Panc1 (cell line): ENCODE measurements around the gene DCHS1. TPM values are rescaled to one million over a fixed set of nuclear protein-coding genes. Genes with fewer than 3 reads are reported as not detected.

Experiments used
- ATAC-seq: fragments of 200-7000 bp; cut with Tn5 transposase; 2 replicates; pipeline ENCODE4 v1.9.1; 2020; ENCODE audit warnings: mild to moderate bottlenecking, moderate library complexity
- BruUV-seq: library from RNA; stranded (reverse); fragments of 400-500 nt; replicated peaks from 2 replicates; lab custom pipeline; 2021; lab: Mats Ljungman, UMichigan
- CTCF ChIA-PET: fragments of 300-600 bp; sonication (Branson Sonifier 250); formaldehyde crosslinking; loops from one replicate; lab custom pipeline; 2022; ENCODE audit warnings: antibody characterized with exemption; lab: Charles Lee
- POLR2A ChIA-PET: fragments of 300-600 bp; sonication (Branson Sonifier 250); formaldehyde crosslinking; loops from one replicate; lab custom pipeline; 2022; ENCODE audit warnings: antibody characterized with exemption; lab: Charles Lee
- DNase-seq: peaks from one replicate; pipeline ENCODE4 v3.0.0-alpha.2; 2010; ENCODE audit warnings: low read depth, low spot score
- H3K27ac ChIP-seq: 2 replicates; pipeline ENCODE4 v1.5.1; 2011; ENCODE audit warnings: mild to moderate bottlenecking, low read length, inconsistent platforms
- H3K27me3 ChIP-seq: fragments of 200-500 bp; sonication (Bioruptor generic); 2 replicates; pipeline ENCODE4 v1.6.0; 2014; ENCODE audit warnings: low read length, inconsistent platforms; ENCODE audit not compliant: control insufficient read depth, insufficient read depth
- H3K36me3 ChIP-seq: fragments of 200-500 bp; sonication (Bioruptor generic); 2 replicates; pipeline ENCODE4 v1.5.1; 2014; ENCODE audit warnings: inconsistent platforms, mild to moderate bottlenecking, low read length, moderate library complexity; ENCODE audit not compliant: control insufficient read depth, insufficient read depth
- H3K4me1 ChIP-seq: 2 replicates; pipeline ENCODE4 v1.5.1; 2011; ENCODE audit warnings: inconsistent platforms, mild to moderate bottlenecking, low read length, moderate library complexity; ENCODE audit not compliant: control insufficient read depth, insufficient read depth
- H3K4me3 ChIP-seq, 2 experiments: 2 replicates each; pipeline ENCODE4 v1.5.1; 2011 to 2012; ENCODE audit warnings: low read depth in 2 of 2, low read length in 2 of 2, mild to moderate bottlenecking in 2 of 2, inconsistent platforms in 1 of 2, moderate library complexity in 1 of 2
- H3K9me3 ChIP-seq: fragments of 200-500 bp; sonication (Bioruptor generic); 2 replicates; pipeline ENCODE4 v1.5.1; 2014; ENCODE audit warnings: low read depth, mild to moderate bottlenecking, inconsistent platforms, low read length, moderate library complexity; ENCODE audit not compliant: control insufficient read depth, insufficient read depth
- POLR2AphosphoS5 ChIP-seq: IDR thresholded peaks from 2 replicates; pipeline ENCODE4 v1.6.1; 2012; ENCODE audit warnings: mild to moderate bottlenecking, low read depth, low read length, moderate library complexity
- SIN3A ChIP-seq: IDR thresholded peaks from 2 replicates; pipeline ENCODE4 v1.6.1; 2012; ENCODE audit warnings: low read depth, mild to moderate bottlenecking, low read length, moderate library complexity, borderline replicate concordance; ENCODE audit not compliant: insufficient read depth
- TCF7L2 ChIP-seq: IDR thresholded peaks from 2 replicates; pipeline ENCODE4 v1.6.1; 2011; ENCODE audit warnings: mild to moderate bottlenecking, low read depth, low read length, inconsistent platforms
- in situ Hi-C: cut with HindIII; loops from 2 replicates; pipeline ENCODE4 v1.10.0; 2016; ENCODE audit warnings: low sequenced_read_pairs, low pct_unique_long_range_greater_than_20kb
- intact Hi-C: fragments of 100-400 bp; cut with micrococcal nuclease; formaldehyde crosslinking; loops from one replicate; pipeline ENCODE4 v1.10.0; 2022; ENCODE audit not compliant: unreplicated experiment
- total RNA-seq: library from RNA; stranded (reverse); gene quantifications from one replicate; pipeline ENCODE4 v1.2.1, GENCODE V29; 2021; ENCODE audit not compliant: unreplicated experiment
- TF ChIP-seq, protein P1 (sequence below), 2 experiments: IDR thresholded peaks; 2 replicates each; pipeline ENCODE4 v1.6.1; 2011 to 2012; ENCODE audit warnings: low read depth in 2 of 2, control low read depth in 1 of 2, low read length in 1 of 2, mild to moderate bottlenecking in 1 of 2, moderate library complexity in 1 of 2; ENCODE audit not compliant: insufficient read depth in 1 of 2
- TF ChIP-seq, protein P2 (sequence below): fragments of 450-650 bp; IDR thresholded peaks from 2 replicates; pipeline ENCODE4 v1.5.1; 2017; ENCODE audit warnings: mild to moderate bottlenecking

DCHS1 gene
- total RNA-seq, 1 experiment from 2014 or later: 2.2 TPM

DNA sequence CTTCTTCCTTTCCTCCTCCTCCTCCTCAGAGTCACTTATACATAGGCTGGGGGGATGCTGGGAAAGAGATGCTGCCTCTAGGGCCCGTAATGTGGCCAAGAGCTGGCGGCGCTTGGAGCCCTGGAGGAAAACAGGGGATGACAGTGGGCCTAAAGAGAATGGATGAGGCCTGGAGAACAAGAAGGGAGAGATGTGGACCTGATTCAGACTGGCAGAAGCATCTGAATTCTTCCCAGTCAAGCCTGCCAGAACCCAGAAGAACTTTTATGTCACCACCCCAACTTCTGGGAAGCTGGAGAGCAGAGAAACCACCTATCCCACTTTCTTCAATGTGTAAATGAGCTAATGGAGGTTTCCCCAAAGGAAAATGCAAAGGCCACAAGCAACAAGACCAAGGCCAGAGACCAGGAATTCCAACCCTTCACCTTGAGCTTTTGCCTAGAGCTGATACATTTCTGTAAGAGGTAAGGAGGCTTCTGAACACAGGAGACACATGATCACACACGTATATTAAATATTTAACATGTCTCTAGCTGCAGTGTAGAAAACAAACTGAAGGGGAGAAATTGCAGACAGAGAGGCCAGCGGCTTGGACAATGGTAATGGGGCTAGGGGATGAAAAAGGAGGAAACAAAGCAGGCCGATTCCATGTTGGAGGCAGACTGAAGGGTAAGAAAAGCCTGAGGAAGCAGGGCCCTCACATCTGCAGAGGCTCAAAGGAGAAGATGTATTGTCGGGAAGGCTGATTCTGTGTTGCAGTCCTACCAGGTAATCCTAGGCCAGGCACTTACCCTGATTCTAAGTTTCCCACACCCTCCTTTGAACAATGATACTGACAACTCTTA lies 53.3 kb downstream of the DCHS1 start:
- ATAC-seq: no peak
- ChIA-PET POLR2A (interaction anchor here (0.7 kb wide), 1 partner anchor 8 kb away, joined by 6 read pairs; no protein-coding TSS in a partner anchor), CTCF (interaction anchor here (0.7 to 1.0 kb wide), 2 partner anchors 71 to 80 kb away, joined by 8 to 12 read pairs; no protein-coding TSS in a partner anchor)
- no peaks in the 10 kb centered on the region for H3K9me3 ChIP-seq
- intact Hi-C loops (loop anchor here (10.0 kb wide), 1 partner anchor 228 kb away; no protein-coding TSS in a partner anchor), in situ Hi-C loops (no loop called here)
- no peaks in the 10 kb centered on the region for H3K27me3 ChIP-seq
- peaks cover 35% of the 10 kb centered on the region for H3K4me1 ChIP-seq
- TSS peak; percentile 63 for BruUV-seq
- peaks cover 12% of the 10 kb centered on the region for H3K36me3 ChIP-seq
- DNase-seq: no peak
- no peak for TF ChIP-seq TCF7L2
- peak overlapping the region; percentile 98 for H3K27ac ChIP-seq
- peak overlapping the region; percentile 95 to 98 for H3K4me3 ChIP-seq

DNA sequence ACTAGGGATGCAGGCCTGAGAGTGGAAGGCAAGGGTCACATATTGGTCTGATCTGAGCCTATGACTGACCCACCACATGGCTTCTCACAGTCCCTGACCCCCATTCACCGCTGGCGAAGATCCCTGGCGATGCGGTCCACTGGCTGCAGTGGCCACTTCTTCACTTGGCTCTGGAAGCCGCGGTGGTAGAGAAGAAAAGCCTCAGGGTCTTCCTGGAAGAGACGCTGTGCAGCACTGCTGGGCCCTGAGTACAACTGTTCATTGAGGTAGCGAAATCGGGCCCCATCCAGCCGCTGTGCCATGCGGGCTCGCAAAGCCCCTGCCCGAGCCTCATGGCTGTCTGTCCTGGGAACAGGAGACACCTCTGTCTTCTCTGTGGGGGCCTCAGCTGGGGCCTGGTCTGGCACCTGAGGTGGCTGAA lies 54.6 kb downstream of the DCHS1 start:
- Histone ChIP-seq H3K4me1 (peaks cover 23% of the 10 kb centered on the region), H3K27me3 (no peaks in the 10 kb centered on the region), H3K36me3 (peaks cover 12% of the 10 kb centered on the region), H3K9me3 (no peaks in the 10 kb centered on the region), H3K27ac (no peak overlapping the region), H3K4me3 (no peak overlapping the region)
- in situ Hi-C loops: no loop called here
- no peak for DNase-seq
- TF ChIP-seq, protein P1, sequence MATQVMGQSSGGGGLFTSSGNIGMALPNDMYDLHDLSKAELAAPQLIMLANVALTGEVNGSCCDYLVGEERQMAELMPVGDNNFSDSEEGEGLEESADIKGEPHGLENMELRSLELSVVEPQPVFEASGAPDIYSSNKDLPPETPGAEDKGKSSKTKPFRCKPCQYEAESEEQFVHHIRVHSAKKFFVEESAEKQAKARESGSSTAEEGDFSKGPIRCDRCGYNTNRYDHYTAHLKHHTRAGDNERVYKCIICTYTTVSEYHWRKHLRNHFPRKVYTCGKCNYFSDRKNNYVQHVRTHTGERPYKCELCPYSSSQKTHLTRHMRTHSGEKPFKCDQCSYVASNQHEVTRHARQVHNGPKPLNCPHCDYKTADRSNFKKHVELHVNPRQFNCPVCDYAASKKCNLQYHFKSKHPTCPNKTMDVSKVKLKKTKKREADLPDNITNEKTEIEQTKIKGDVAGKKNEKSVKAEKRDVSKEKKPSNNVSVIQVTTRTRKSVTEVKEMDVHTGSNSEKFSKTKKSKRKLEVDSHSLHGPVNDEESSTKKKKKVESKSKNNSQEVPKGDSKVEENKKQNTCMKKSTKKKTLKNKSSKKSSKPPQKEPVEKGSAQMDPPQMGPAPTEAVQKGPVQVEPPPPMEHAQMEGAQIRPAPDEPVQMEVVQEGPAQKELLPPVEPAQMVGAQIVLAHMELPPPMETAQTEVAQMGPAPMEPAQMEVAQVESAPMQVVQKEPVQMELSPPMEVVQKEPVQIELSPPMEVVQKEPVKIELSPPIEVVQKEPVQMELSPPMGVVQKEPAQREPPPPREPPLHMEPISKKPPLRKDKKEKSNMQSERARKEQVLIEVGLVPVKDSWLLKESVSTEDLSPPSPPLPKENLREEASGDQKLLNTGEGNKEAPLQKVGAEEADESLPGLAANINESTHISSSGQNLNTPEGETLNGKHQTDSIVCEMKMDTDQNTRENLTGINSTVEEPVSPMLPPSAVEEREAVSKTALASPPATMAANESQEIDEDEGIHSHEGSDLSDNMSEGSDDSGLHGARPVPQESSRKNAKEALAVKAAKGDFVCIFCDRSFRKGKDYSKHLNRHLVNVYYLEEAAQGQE (IDR thresholded peaks at IDR 0.05; ENCODE audit: insufficient read depth in 1 of 2, low read depth in 2 of 2, low read length in 1 of 2): no peak
- TF ChIP-seq TCF7L2: no peak
- TF ChIP-seq SIN3A: no peak
- CTCF ChIA-PET: no interaction called here
- POLR2A ChIA-PET: no interaction called here
- BruUV-seq: no TSS peak
- intact Hi-C loops: loop anchor here (10.0 kb wide), 1 partner anchor 226 kb away; no protein-coding TSS in a partner anchor
- ATAC-seq: no peak

DNA sequence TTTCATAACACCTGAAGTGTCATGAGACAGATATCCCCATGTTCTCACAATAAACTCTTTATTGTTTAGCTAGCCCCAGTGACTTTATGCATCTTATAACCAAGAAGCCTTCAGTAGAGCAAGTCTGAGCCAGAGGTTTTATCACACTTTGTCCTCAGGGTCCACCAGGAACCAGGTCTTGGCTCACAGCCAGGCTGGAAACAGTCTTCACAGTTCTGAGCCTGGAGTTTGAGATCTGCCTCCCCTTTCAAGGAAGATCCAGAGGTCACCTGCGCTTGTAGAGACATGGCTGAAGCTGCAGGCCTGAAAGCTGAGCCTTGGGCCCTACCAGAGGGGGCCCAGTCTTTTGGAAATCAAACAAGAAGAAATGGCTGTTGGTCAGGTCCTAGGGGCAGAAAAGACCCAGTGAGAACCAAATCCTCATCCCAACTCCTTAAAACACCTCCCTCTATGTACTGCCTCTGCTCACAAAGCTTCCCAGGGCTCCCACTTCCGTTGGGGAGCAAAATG lies 55.7 kb downstream of the DCHS1 start:
- intact Hi-C loops (loop anchor here (5.0 to 10.0 kb wide), 2 partner anchors 68 to 225 kb away; no protein-coding TSS in a partner anchor), in situ Hi-C loops (no loop called here)
- Histone ChIP-seq H3K4me3 (no peak overlapping the region), H3K36me3 (peaks cover 12% of the 10 kb centered on the region), H3K27me3 (no peaks in the 10 kb centered on the region), H3K9me3 (no peaks in the 10 kb centered on the region), H3K27ac (no peak overlapping the region), H3K4me1 (peaks cover 12% of the 10 kb centered on the region)
- ChIA-PET CTCF (no interaction called here), POLR2A (interaction anchor here (0.6 kb wide), 1 partner anchor 103 kb away, joined by 8 read pairs; the partner anchor contains the start of gene DNHD1)
- BruUV-seq: no TSS peak
- DNase-seq (no peak), ATAC-seq (no peak)
- TF ChIP-seq, protein P2, sequence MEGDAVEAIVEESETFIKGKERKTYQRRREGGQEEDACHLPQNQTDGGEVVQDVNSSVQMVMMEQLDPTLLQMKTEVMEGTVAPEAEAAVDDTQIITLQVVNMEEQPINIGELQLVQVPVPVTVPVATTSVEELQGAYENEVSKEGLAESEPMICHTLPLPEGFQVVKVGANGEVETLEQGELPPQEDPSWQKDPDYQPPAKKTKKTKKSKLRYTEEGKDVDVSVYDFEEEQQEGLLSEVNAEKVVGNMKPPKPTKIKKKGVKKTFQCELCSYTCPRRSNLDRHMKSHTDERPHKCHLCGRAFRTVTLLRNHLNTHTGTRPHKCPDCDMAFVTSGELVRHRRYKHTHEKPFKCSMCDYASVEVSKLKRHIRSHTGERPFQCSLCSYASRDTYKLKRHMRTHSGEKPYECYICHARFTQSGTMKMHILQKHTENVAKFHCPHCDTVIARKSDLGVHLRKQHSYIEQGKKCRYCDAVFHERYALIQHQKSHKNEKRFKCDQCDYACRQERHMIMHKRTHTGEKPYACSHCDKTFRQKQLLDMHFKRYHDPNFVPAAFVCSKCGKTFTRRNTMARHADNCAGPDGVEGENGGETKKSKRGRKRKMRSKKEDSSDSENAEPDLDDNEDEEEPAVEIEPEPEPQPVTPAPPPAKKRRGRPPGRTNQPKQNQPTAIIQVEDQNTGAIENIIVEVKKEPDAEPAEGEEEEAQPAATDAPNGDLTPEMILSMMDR: no peak
- TF ChIP-seq, protein P1 (IDR thresholded peaks at IDR 0.05; ENCODE audit: insufficient read depth in 1 of 2, low read depth in 2 of 2, low read length in 1 of 2): no peak
- TF ChIP-seq SIN3A: no peak
- TF ChIP-seq POLR2AphosphoS5: no peak
- TF ChIP-seq TCF7L2: no peak
